Fibroblast of lung (primary cell): Measurements from ENCODE around the gene FOXA3.

Experiments
- CTCF ChIP-seq, 2 donors: IDR thresholded peaks in 1 of 2; conservative IDR thresholded peaks in 1 of 2; 1 replicate in 1 of 2; 2 replicates in 1 of 2; pipeline ENCODE4 v1.5.1; 2011 to 2012; ENCODE audit warnings: low read length in 2 of 2, control low read depth in 1 of 2, inconsistent platforms in 1 of 2, low read depth in 1 of 2, mild to moderate bottlenecking in 1 of 2
- EZH2 ChIP-seq: IDR thresholded peaks from 2 replicates; pipeline ENCODE4 v1.5.1; 2012; ENCODE audit warnings: low read length, control low read depth, mild to moderate bottlenecking; ENCODE audit errors: missing control alignments

GRCh38 chr19:45882652-45883585 is 18.8 kb downstream of the FOXA3 start:
- TF ChIP-seq CTCF (conservative IDR thresholded peaks at IDR 0.05 in 1 of 2, IDR thresholded peaks at IDR 0.05 in 1 of 2; ENCODE audit: low read depth in 1 of 2, low read length in 2 of 2) (peak; percentile 97 to 98), EZH2 (no peak)
